HG03280 (cell line): ENCODE measurements around the gene SCN4B.
A peak's percentile ranks its signal among the peaks of the same experiment; 100 is the strongest.

ENCODE experiments used
- ATAC-seq: cut with Tn5 transposase; IDR thresholded peaks from one replicate; pipeline ENCODE4 v1.9.1; 2021; ENCODE audit warnings: mild to moderate bottlenecking, moderate library complexity; ENCODE audit not compliant: unreplicated experiment

SCN4B gene

GRCh38 chr11:118175031-118175992, 22.7 kb upstream of the SCN4B start:
- ATAC-seq: no peak

GRCh38 chr11:118174006-118174567, 21.5 kb upstream of the SCN4B start:
- ATAC-seq: no peak

GRCh38 chr11:118172356-118172755, 19.7 kb upstream of the SCN4B start:
- no peak for ATAC-seq

GRCh38 chr11:118171269-118172062, 18.8 kb upstream of the SCN4B start:
- peak; percentile 50 for ATAC-seq

- ATAC-seq: no peak
These were observed 18.3 kb upstream of the SCN4B start for GRCh38 chr11:118170882-118171268.

- ATAC-seq: no peak
These were observed 17.6 kb upstream of the SCN4B start for GRCh38 chr11:118170231-118170630.

GRCh38 chr11:118169300-118170140, 16.9 kb upstream of the SCN4B start:
- no peak for ATAC-seq

GRCh38 chr11:118168751-118169150, 16.1 kb upstream of the SCN4B start:
- no peak for ATAC-seq

GRCh38 chr11:118168316-118168715, 15.7 kb upstream of the SCN4B start:
- ATAC-seq: no peak

GRCh38 chr11:118167906-118168305, 15.3 kb upstream of the SCN4B start:
- ATAC-seq: no peak

- ATAC-seq: no peak
These were observed 14.6 kb upstream of the SCN4B start for GRCh38 chr11:118167253-118167652.

- ATAC-seq: no peak
These were observed 14.0 kb upstream of the SCN4B start for GRCh38 chr11:118166641-118167040.

GRCh38 chr11:118164885-118165284, 12.3 kb upstream of the SCN4B start:
- no peak for ATAC-seq

- ATAC-seq: no peak
These were observed 10.9 kb upstream of the SCN4B start for GRCh38 chr11:118163494-118163893.

GRCh38 chr11:118162846-118163245, 10.2 kb upstream of the SCN4B start:
- no peak for ATAC-seq

GRCh38 chr11:118161786-118162185, 9.2 kb upstream of the SCN4B start:
- ATAC-seq: no peak

GRCh38 chr11:118157186-118157895, 4.7 kb upstream of the SCN4B start:
- no peak for ATAC-seq

GRCh38 chr11:118156531-118157185, 4.0 kb upstream of the SCN4B start:
- no peak for ATAC-seq

- no peak for ATAC-seq
These were observed 3.3 kb upstream of the SCN4B start for GRCh38 chr11:118155776-118156530.
